H1 (cell line): ENCODE results near the gene UGT1A7. TPM values are rescaled to one million over a fixed set of nuclear protein-coding genes. Genes with fewer than 3 reads are reported as not detected.

ENCODE experiments used
- CTCF ChIA-PET: fragments of 300-600 bp; sonication (Branson Sonifier 250); formaldehyde crosslinking; loops from one replicate; lab custom pipeline; 2021; ENCODE audit not compliant: partially characterized antibody; lab: Charles Lee
- POLR2A ChIA-PET: fragments of 300-600 bp; sonication (Branson Sonifier 250); formaldehyde crosslinking; loops from one replicate; lab custom pipeline; 2021; ENCODE audit warnings: inconsistent platforms; ENCODE audit not compliant: partially characterized antibody; lab: Charles Lee
- DNase-seq, 2 experiments: peaks; one replicate each; pipeline versions ENCODE4 v3.0.0 to v3.0.0-alpha.2; 2010 to 2022; ENCODE audit warnings: low spot score in 2 of 2, low read depth in 1 of 2, mixed read lengths in 1 of 2
- FAIRE-seq: peaks from 2 replicates; lab custom pipeline; 2011; peaks lifted over from hg19 to GRCh38; lab: Jason Lieb, UNC
- H2AFZ ChIP-seq: 2 replicates; pipeline ENCODE4 v1.8.1; 2012; ENCODE audit warnings: low read length, inconsistent platforms
- H2AK5ac ChIP-seq: 2 replicates; pipeline ENCODE4 v1.6.1; 2013; ENCODE audit warnings: low read depth, low read length
- H2BK120ac ChIP-seq: replicated peaks from 2 replicates; pipeline ENCODE3; 2013; ENCODE audit warnings: low read depth, low read length, inconsistent platforms
- H2BK12ac ChIP-seq: 2 replicates; pipeline ENCODE4 v1.6.1; 2013; ENCODE audit warnings: low read depth, low read length
- H2BK15ac ChIP-seq: 2 replicates; pipeline ENCODE4 v1.6.1; 2013; ENCODE audit warnings: low read length
- H2BK20ac ChIP-seq: 2 replicates; pipeline ENCODE4 v1.6.1; 2013; ENCODE audit warnings: low read length
- H2BK5ac ChIP-seq: 2 replicates; pipeline ENCODE4 v1.6.1; 2013; ENCODE audit warnings: low read depth, low read length
- H3K14ac ChIP-seq: 2 replicates; pipeline ENCODE4 v1.6.1; 2013; ENCODE audit warnings: inconsistent platforms; ENCODE audit not compliant: insufficient read length
- H3K18ac ChIP-seq: 2 replicates; pipeline ENCODE4 v1.6.1; 2013; ENCODE audit warnings: low read length; ENCODE audit errors: extremely low read depth
- H3K23ac ChIP-seq: 2 replicates; pipeline ENCODE4 v1.6.1; 2013; ENCODE audit warnings: inconsistent platforms; ENCODE audit not compliant: insufficient read length
- H3K23me2 ChIP-seq: 2 replicates; pipeline ENCODE4 v1.6.1; 2013; ENCODE audit warnings: low read depth, low read length
- H3K27ac ChIP-seq: 2 replicates; pipeline ENCODE4 v1.6.1; 2011; ENCODE audit warnings: low read depth, low read length, inconsistent platforms
- H3K27me3 ChIP-seq, 4 experiments: replicated peaks in 1 of 4; 1 replicate in 1 of 4; 2 replicates in 3 of 4; pipeline versions ENCODE4 v1.6.1 to v1.8.1; 2011 to 2013; ENCODE audit warnings: low read length in 3 of 4, mild to moderate bottlenecking in 3 of 4, inconsistent platforms in 2 of 4, mixed read lengths in 2 of 4, moderate library complexity in 1 of 4; ENCODE audit not compliant: control insufficient read depth in 3 of 4, insufficient read depth in 3 of 4; ENCODE audit errors: extremely low read depth in 1 of 4
- H3K36me3 ChIP-seq, 4 experiments: 2 replicates each; pipeline versions ENCODE4 v1.6.1 to v1.8.1; 2011 to 2013; ENCODE audit warnings: mild to moderate bottlenecking in 4 of 4, low read length in 3 of 4, moderate library complexity in 2 of 4, control low read depth in 1 of 4, inconsistent platforms in 1 of 4; ENCODE audit not compliant: insufficient read depth in 4 of 4, control insufficient read depth in 2 of 4
- H3K4ac ChIP-seq: replicated peaks from 2 replicates; pipeline ENCODE3; 2013; ENCODE audit warnings: low read length, low read depth, mixed read lengths, inconsistent platforms; ENCODE audit not compliant: insufficient read length
- H3K4me1 ChIP-seq, 4 experiments: replicated peaks in 1 of 4; 1 replicate in 1 of 4; 2 replicates in 3 of 4; pipeline versions ENCODE4 v1.6.1 to v1.8.1; 2011 to 2013; ENCODE audit warnings: low read length in 3 of 4, inconsistent platforms in 2 of 4, mixed read lengths in 1 of 4; ENCODE audit not compliant: insufficient read depth in 4 of 4, control insufficient read depth in 3 of 4
- H3K4me2 ChIP-seq, 2 experiments: 2 replicates each; pipeline versions ENCODE4 v1.6.1 to v1.8.1; 2011 to 2013; ENCODE audit warnings: low read depth in 2 of 2, low read length in 2 of 2, control low read depth in 1 of 2, inconsistent platforms in 1 of 2, mild to moderate bottlenecking in 1 of 2; ENCODE audit not compliant: insufficient read depth in 1 of 2
- H3K4me3 ChIP-seq, 4 experiments: fragments of 200-600, 300-600 bp in 1 of 4; sonication (generic), shearing (Covaris generic), sonication (Bioruptor Twin) in 1 of 4; 2 replicates each; pipeline versions ENCODE4 v1.5.1 to v1.8.1; 2011 to 2016; ENCODE audit warnings: low read length in 4 of 4, low read depth in 3 of 4, control low read depth in 2 of 4, inconsistent platforms in 2 of 4, mild to moderate bottlenecking in 2 of 4, mixed read lengths in 1 of 4, moderate library complexity in 1 of 4; ENCODE audit not compliant: insufficient read depth in 2 of 4; ENCODE audit errors: extremely low read depth in 1 of 4
- H3K56ac ChIP-seq: replicated peaks from 2 replicates; pipeline ENCODE3; 2013; ENCODE audit warnings: low read depth, mild to moderate bottlenecking, mixed read lengths, low read length, inconsistent platforms; ENCODE audit not compliant: insufficient read length
- H3K79me1 ChIP-seq: 2 replicates; pipeline ENCODE4 v1.6.1; 2013; ENCODE audit warnings: low read depth, low read length, control low read depth
- H3K79me2 ChIP-seq, 2 experiments: 2 replicates each; pipeline versions ENCODE4 v1.6.1 to v1.8.1; 2012 to 2013; ENCODE audit warnings: low read length in 2 of 2, mild to moderate bottlenecking in 2 of 2, inconsistent platforms in 1 of 2; ENCODE audit not compliant: insufficient read depth in 2 of 2, control insufficient read depth in 1 of 2
- H3K9ac ChIP-seq, 4 experiments: replicated peaks in 1 of 4; 1 replicate in 1 of 4; 2 replicates in 3 of 4; pipeline versions ENCODE4 v1.6.1 to v1.8.1; 2011 to 2013; ENCODE audit warnings: low read depth in 3 of 4, low read length in 3 of 4, control low read depth in 2 of 4, mild to moderate bottlenecking in 2 of 4, moderate library complexity in 2 of 4, inconsistent platforms in 1 of 4; ENCODE audit errors: extremely low read depth in 1 of 4
- H3K9me3 ChIP-seq, 2 experiments: 2 replicates each; pipeline versions ENCODE4 v1.6.1 to v1.8.1; 2012 to 2013; ENCODE audit warnings: mild to moderate bottlenecking in 2 of 2, moderate library complexity in 2 of 2, control low read depth in 1 of 2, inconsistent platforms in 1 of 2, low read depth in 1 of 2, low read length in 1 of 2, mixed read lengths in 1 of 2; ENCODE audit not compliant: insufficient read depth in 2 of 2
- H4K20me1 ChIP-seq, 2 experiments: replicated peaks in 1 of 2; 2 replicates each; pipeline versions ENCODE3 to v1.8.1; 2011 to 2013; ENCODE audit warnings: inconsistent platforms in 2 of 2, low read length in 2 of 2, mild to moderate bottlenecking in 1 of 2; ENCODE audit not compliant: insufficient read depth in 2 of 2, control insufficient read depth in 1 of 2
- H4K5ac ChIP-seq: 2 replicates; pipeline ENCODE4 v1.6.1; 2013; ENCODE audit warnings: low read length, low read depth, mixed read lengths, inconsistent platforms; ENCODE audit not compliant: insufficient read length
- H4K8ac ChIP-seq: 2 replicates; pipeline ENCODE4 v1.8.0; 2013; ENCODE audit warnings: mild to moderate bottlenecking, moderate library complexity, low read length, inconsistent platforms; ENCODE audit not compliant: insufficient read depth; ENCODE audit errors: extremely low read depth
- H4K91ac ChIP-seq: replicated peaks from 2 replicates; pipeline ENCODE3; 2013; ENCODE audit warnings: low read length, mixed read lengths, inconsistent platforms; ENCODE audit not compliant: insufficient read length
- BCL11A ChIP-seq, 2 experiments: IDR thresholded peaks; one replicate each; pipeline ENCODE4 v1.6.1; 2011; ENCODE audit warnings: low read depth in 2 of 2, low read length in 2 of 2, mild to moderate bottlenecking in 2 of 2
- BRCA1 ChIP-seq: IDR thresholded peaks from 2 replicates; pipeline ENCODE4 v1.6.1; 2012; ENCODE audit warnings: low read depth, low read length, improper control_type of control experiment
- CEBPB ChIP-seq: IDR thresholded peaks from 2 replicates; pipeline ENCODE4 v1.6.1; 2012; ENCODE audit warnings: low read depth, low read length
- CREB1 ChIP-seq: IDR thresholded peaks from 2 replicates; pipeline ENCODE4 v1.6.1; 2012; ENCODE audit warnings: inconsistent platforms
- EP300 ChIP-seq, 2 experiments: IDR thresholded peaks; 1 replicate in 1 of 2; 2 replicates in 1 of 2; pipeline ENCODE4 v1.6.1; 2011 to 2012; ENCODE audit warnings: low read depth in 2 of 2, low read length in 2 of 2, mild to moderate bottlenecking in 2 of 2, borderline replicate concordance in 1 of 2, inconsistent platforms in 1 of 2, moderate library complexity in 1 of 2
- PHF8 ChIP-seq: fragments of 200-600 bp; sonication (generic); conservative IDR thresholded peaks from 2 replicates; pipeline ENCODE4 v1.7.1; 2012; ENCODE audit warnings: low read depth, mild to moderate bottlenecking, inconsistent platforms, low read length, moderate library complexity
- POU5F1 ChIP-seq: IDR thresholded peaks from 2 replicates; pipeline ENCODE4 v1.6.1; 2011; ENCODE audit warnings: low read depth, mild to moderate bottlenecking, low read length, moderate library complexity
- RFX5 ChIP-seq: IDR thresholded peaks from 2 replicates; pipeline ENCODE4 v1.6.1; 2011; ENCODE audit warnings: low read depth, low read length, improper control_type of control experiment, borderline replicate concordance
- SIN3A ChIP-seq, 2 experiments: IDR thresholded peaks in 1 of 2; conservative IDR thresholded peaks in 1 of 2; 2 replicates each; pipeline ENCODE4 v1.6.1; 2011 to 2012; ENCODE audit warnings: low read length in 2 of 2, improper control_type of control experiment in 1 of 2, low read depth in 1 of 2, mild to moderate bottlenecking in 1 of 2
- SP4 ChIP-seq: IDR thresholded peaks from 2 replicates; pipeline ENCODE4 v1.6.1; 2012; ENCODE audit warnings: low read length, inconsistent platforms
- TCF12 ChIP-seq: IDR thresholded peaks from 2 replicates; pipeline ENCODE4 v1.6.1; 2011; ENCODE audit warnings: low read depth, mild to moderate bottlenecking, low read length
- ZNF274 ChIP-seq: IDR thresholded peaks from 2 replicates; pipeline ENCODE4 v1.7.0; 2012; ENCODE audit warnings: low read length, borderline replicate concordance; ENCODE audit errors: extremely low read depth
- WGBS, 2 experiments: shearing (Covaris generic) in 1 of 2; methylation state at CpG; one replicate each; pipeline versions ENCODE4 v1.1.6 to v1.1.7; 2013 to 2015; ENCODE audit warnings: low lambda C conversion rate in 2 of 2, mixed read lengths in 2 of 2, inconsistent platforms in 1 of 2, low coverage in 1 of 2, missing lambda C conversion rate in 1 of 2; ENCODE audit not compliant: insufficient replicate concordance in 2 of 2, insufficient coverage in 1 of 2, insufficient read length in 1 of 2; ENCODE audit errors: extremely low coverage in 1 of 2, missing lambda C conversion rate in 1 of 2; 5-methylcytosine and 5-hydroxymethylcytosine counted together
- polyA plus RNA-seq, 7 experiments: library from polyadenylated mRNA; depleted of rRNA in 3 of 7; stranded (reverse) in 5 of 7; unstranded in 2 of 7; fragments of >200 nt in 5 of 7; fragments of 200-250 nt in 2 of 7; gene quantifications; 1 replicate in 5 of 7; 2 replicates in 1 of 7; 4 replicates in 1 of 7; pipeline versions ENCODE4 v1.2.1 to v1.2.3, GENCODE V29; 2011 to 2013; ENCODE audit warnings: missing spikeins in 2 of 7, mixed read lengths in 2 of 7
- total RNA-seq: library from RNA; stranded (reverse); fragmentation: NEBNext Ultra II Directional; extraction: Animal tissue kit (Norgen Biotek cat#: 25700); gene quantifications from 2 replicates; pipeline ENCODE4 v1.2.1, GENCODE V29; 2021

UGT1A7 gene
- total and polyA plus RNA-seq, 2 of the 8 experiments (the other 6 are each of a cell fraction or from before 2014, with no cell fraction given), result not detected

GRCh38 chr2:233754872-233755611, 73.3 kb downstream of the UGT1A7 start:
- no peak overlapping the region for H3K4me2 ChIP-seq
- 97% methylated on average over 38 of the region's 44 CpGs; no CpG with 5 or more reads in 1 of the 2 experiments for WGBS, 2 experiments

More at GRCh38 chr2:233754872-233755611, 73.3 kb downstream of the UGT1A7 start:
- TF ChIP-seq BCL11A (IDR thresholded peaks at IDR 0.05; ENCODE audit: low read depth in 2 of 2, low read length in 2 of 2) (no peak), TCF12 (no peak), POU5F1 (no peak), RFX5 (no peak), ZNF274 (no peak), PHF8 (no peak), CEBPB (no peak), CREB1 (no peak), SP4 (no peak), BRCA1 (no peak), EP300 (IDR thresholded peaks at IDR 0.05; ENCODE audit: borderline replicate concordance in 1 of 2, low read depth in 2 of 2, low read length in 2 of 2) (no peak), SIN3A (conservative IDR thresholded peaks at IDR 0.05 in 1 of 2, IDR thresholded peaks at IDR 0.05 in 1 of 2; ENCODE audit: low read depth in 1 of 2, low read length in 2 of 2) (no peak)
- Histone ChIP-seq H3K23me2 (no peaks in the 10 kb centered on the region), H4K91ac (no peak overlapping the region), H2BK20ac (no peak overlapping the region), H3K4me1 (no peaks in the 10 kb centered on the region), H3K9me3 (peaks cover 17 to 18% of the 10 kb centered on the region in 2 experiments; a peak in 3 of 4 replicates), H2AK5ac (no peak overlapping the region), H4K20me1 (no peaks in the 10 kb centered on the region), H4K5ac (no peak overlapping the region), H3K23ac (no peak overlapping the region), H4K8ac (no peak overlapping the region), H3K79me2 (no peaks in the 10 kb centered on the region), H3K56ac (no peak overlapping the region), H3K9ac (no peak overlapping the region), H3K4ac (no peak overlapping the region), H3K14ac (no peak overlapping the region), H2BK120ac (no peak overlapping the region), H3K27ac (no peak overlapping the region), H3K27me3 (no peaks in the 10 kb centered on the region), H3K36me3 (no peaks in the 10 kb centered on the region), H2BK12ac (no peak overlapping the region), H2BK15ac (no peak overlapping the region), H2AFZ (no peak overlapping the region), H3K79me1 (no peaks in the 10 kb centered on the region), H3K18ac (no peak overlapping the region), H2BK5ac (no peak overlapping the region), H3K4me3 (no peak overlapping the region)
- DNase-seq, result no peak
- ChIA-PET POLR2A (no interaction called here), CTCF (no interaction called here)
- no peak for FAIRE-seq
